PC-9 (cell line): ENCODE measurements around the gene LSG1.

Experiments
- CTCF ChIP-seq: fragments of 200-600 bp; sonication (generic); conservative IDR thresholded peaks from 2 replicates; pipeline ENCODE4 v1.6.1; 2017; ENCODE audit warnings: mixed run types, antibody characterized with exemption, mild to moderate bottlenecking, moderate library complexity
- EZH2 ChIP-seq: fragments of 200-600 bp; sonication (generic); IDR thresholded peaks from 2 replicates; pipeline ENCODE4 v1.8.0; 2017; ENCODE audit warnings: antibody characterized with exemption, low read depth

- no peak for TF ChIP-seq CTCF
- no peak for TF ChIP-seq EZH2
Measured at GRCh38 chr3:194661374-194661773, 10.6 kb downstream of the LSG1 start.
